GM18507 (cell line): ENCODE data around the gene SLC39A11.

Experiments used
- DNase-seq: peaks from one replicate; pipeline ENCODE4 v3.0.0; 2011; ENCODE audit warnings: low read depth; ENCODE audit not compliant: insufficient read length; ENCODE audit errors: extremely low spot score
- FAIRE-seq: peaks from 2 replicates; lab custom pipeline; 2011; peaks lifted over from hg19 to GRCh38; lab: Jason Lieb, UNC

SLC39A11 gene

DNA sequence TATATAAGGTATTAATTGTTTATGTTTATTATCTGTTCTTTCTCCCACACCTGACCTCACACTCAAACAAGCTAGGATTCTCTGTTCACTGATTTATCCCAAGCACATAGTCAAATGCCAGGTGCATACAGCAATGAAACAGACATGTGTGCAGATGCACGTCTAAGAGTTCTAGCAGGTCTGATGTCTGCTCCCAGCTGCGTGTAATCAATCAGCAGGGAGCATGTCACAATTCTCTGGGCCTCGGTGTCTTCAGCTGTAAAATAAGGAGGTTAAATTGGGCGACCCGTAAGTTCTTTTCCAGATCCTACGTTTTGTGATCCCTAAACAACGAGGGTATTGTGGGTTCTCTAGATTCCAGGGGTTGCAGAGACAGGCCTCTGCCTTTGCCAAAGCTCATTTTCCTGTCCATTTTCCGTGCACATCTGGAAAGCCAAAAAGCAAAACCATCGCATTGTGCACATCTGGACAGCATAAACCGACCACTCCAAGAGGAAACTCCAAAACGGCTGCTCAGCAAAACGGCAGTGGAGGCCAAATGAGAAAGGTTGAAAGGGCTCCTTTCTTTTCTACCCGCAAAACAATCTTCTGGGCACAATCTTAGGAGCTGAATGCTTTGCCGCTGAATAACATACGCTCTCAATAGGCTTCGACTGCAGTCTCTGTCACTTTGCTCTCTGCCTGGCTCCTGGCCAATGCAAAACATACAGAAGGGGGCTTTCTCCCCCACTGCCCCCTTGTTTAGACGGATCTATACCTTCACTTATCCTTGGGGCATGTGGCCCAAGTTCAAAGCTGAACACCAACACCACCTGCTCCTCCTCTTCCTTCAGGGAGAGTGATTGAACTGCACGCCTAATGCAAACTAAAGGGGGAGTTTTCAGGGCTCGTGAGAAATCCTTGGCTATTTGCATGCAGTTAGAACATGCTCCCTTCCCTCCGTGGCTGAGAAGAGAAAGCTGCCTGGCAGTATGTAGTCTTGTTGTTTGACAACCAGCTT is 426.3 kb downstream of the SLC39A11 start:
- DNase-seq (no peak), FAIRE-seq (no peak)

GRCh38 chr17:72662827-72663190 is 429.7 kb downstream of the SLC39A11 start:
- DNase-seq, result no peak
- no peak for FAIRE-seq

DNA sequence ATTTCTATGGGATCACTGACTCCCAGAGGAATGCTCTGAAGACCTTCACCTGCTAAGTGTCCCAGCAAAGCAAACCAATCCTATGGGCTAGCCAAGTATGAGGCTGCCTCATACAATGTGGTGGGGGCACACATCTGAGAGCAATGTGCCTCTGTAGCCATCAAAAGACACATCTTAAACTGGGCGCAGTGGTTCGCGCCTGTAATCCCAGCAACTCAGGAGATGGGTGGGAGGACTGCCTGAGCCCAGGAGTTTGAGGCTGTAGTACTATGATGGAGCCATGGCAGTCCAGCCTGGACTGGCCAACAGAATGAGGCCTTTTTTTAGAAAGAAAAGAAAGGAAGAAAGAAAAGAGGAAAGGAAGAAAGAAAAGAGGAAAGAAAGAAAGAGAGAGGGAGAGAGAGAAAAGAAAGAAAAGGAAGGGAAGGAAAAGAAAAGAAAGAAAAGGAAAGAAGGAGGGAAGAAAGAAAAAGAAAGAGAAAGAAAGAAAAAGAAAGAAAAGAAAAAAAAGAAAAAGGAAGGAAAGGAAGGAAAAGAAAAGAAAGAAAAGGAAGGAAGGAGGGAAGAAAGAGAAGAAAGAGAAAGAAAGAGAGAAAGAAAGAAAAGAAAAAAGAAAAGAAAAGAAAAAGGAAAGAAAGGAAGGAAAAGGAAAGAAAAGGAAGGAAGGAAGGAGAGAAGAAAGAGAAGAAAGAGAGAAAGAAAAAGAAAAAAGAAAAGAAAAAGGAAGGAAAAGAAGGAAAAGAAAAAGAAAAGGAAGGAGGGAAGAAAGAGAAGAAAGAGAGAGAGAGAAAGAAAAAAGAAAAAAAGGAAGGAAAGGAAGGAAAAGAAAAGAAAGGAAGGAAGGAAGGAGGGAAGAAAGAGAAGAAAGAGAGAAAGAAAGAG is 430.3 kb downstream of the SLC39A11 start:
- FAIRE-seq (no peak), DNase-seq (no peak)

DNA sequence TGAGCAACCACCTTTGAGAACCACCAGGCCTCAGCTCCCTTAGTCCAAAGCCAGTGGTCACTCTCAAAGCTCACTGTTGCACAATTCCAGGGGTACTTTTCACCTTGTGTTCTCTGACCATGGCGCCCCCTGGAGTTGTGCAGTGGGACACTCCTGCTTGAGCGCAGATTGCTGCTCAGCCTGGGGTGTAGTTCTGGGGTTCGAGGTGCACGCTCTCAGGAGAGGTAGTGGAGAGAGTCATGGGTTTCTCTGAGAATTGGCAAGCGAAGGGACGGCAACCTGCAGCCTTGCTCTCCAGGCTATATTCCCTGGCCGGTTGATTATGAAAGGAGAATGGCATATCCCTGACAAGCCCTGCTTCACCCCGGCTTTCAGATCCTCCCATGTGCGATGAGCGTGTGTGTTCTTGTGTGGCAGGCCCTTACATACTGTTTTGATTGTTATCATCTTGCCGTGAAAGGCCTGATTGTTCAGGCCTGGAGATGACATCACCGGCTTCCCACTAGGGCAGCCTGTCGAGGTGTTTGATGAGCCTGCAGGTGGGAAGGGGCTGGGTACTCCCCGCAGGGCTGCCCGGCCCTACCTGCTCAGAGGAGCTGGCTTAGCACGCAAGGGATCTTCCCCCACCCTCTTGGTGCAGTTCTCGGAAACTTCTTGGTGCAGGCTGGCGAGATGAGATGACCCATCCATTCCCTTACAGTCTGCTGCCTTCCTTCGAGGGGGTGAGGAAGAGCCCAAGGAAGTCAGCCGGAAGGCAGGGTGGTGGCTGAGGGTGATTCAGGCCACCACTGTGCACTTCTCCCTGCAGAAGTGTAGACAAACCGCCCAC is 431.2 kb downstream of the SLC39A11 start:
- FAIRE-seq (no peak), DNase-seq (no peak)

DNA sequence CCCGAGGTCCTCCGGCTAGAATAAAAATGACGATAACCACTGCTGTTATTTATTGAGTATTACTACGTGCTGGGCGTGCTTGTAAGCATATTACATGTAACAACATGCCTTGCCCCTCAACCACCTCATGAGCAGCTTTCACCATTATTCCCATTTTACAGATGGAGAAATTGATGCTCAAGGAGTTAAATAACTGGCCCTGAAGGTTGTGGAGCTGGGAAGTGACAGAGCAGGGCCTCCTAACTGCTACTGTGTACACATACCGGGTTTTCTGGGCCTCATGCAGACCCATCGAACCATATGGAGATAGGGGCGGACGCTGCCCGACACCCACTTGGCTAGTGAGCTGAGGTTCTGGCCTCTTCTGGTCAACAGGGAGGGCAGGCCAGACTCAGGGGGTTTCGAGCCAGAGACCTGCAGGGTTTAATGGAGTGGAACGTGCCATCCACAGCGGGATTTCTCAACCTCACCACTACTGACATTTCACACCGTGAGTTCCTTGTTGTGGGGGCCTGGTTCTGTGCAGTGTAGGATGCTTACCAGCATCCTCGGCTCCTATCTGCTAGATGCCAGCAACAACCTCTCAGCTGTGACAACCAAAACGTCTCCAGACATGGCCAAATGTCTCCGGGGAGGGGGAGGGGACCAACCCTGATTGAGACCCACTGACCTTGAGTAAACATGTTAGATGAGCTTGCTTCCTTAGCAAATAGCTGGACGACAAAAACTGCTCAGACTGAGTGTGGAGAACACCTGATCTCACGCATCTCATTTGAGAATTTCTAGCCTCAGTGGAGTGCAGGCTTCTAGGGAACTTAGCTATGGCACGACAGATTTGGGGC is 432.0 kb downstream of the SLC39A11 start:
- FAIRE-seq (no peak), DNase-seq (no peak)

DNA sequence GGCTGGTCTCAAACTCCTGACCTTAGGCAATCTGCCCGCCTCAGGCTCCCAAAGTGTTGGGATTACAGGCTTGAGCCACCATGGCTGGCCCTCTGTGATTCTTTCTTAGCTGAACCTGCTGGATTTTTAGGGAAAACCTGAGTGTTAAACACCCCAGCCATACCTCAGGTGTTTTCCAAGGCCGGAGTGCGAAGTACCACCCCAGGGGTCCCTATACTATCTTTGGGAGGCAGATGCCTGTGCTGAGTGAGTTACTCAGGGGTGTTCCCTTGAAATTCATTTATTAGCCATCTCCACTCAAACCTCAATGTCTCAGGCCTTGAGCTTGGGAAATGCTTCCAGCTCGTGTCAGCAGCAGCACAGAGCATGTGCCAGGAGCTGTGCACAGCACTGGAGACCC is 432.7 kb downstream of the SLC39A11 start:
- DNase-seq (no peak), FAIRE-seq (no peak)

DNA sequence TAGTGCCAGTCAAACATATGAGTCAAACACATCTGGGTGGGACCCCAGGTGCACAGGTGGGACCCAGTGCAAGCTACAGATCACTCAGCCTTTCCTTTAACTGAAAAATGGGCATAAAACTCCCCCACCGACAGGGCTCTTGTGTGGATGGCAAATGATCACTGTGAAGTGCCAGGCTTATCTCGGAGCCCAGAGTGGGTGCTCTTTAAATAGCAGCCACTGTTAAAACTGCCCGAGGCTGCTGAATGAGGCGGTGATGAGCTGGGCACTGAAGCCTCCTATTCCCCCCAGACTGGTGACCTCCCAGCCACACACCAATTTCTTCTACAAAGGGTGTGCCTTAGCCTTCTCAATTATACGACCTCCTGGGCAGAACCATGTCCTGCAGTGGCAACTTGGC is 433.8 kb downstream of the SLC39A11 start:
- no peak for FAIRE-seq
- DNase-seq, result no peak

DNA sequence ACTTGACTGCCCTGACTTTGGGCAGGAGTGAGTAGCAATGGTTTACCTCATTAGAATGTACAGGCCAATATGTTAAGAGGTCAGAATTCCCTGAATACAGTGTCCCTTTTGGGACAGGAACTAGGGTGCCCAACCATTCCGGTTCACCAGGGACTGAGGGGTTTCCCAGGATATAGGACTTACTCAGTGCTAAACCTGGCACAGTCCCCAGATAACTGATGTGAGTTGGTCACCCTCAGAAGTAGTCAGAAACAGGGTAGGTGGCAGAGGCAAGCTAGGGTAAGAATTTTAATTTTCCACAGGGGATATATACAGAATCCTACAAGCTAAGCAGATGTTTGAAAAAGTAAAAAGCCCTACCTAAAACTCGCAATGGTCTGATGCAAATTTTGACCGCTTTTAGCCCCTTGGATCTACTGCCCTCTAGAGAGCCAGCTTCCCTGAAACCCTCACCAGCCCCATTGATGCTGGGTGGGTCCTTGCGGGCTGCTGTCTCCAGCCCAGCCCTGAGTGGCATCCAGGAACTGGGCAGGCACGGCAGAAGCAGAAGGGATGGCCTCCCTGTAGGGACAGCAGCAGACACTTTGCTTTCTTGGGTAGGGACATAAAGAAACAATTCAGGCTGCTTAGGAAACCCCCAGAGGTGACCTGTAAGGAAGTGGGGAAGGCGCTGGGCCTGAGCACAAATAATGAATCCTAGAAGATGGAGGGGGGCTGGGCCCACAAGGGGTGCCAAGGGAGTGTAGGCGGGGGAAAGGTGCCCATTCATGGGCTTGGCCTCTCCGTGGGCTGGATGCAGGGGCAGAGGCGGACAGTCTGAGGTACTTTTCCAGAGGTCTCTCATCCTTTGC is 434.8 kb downstream of the SLC39A11 start:
- FAIRE-seq (no peak), DNase-seq (no peak)

- no peak for FAIRE-seq
- no peak for DNase-seq
Measured at GRCh38 chr17:72656130-72656763, 436.2 kb downstream of the SLC39A11 start.

GRCh38 chr17:72654706-72655105 is 437.8 kb downstream of the SLC39A11 start:
- FAIRE-seq, result no peak

GRCh38 chr17:72651988-72652387 is 440.5 kb downstream of the SLC39A11 start:
- no peak for FAIRE-seq
- no peak for DNase-seq

More at GRCh38 chr17:72654706-72655105, 437.8 kb downstream of the SLC39A11 start:
- DNase-seq, result no peak

DNA sequence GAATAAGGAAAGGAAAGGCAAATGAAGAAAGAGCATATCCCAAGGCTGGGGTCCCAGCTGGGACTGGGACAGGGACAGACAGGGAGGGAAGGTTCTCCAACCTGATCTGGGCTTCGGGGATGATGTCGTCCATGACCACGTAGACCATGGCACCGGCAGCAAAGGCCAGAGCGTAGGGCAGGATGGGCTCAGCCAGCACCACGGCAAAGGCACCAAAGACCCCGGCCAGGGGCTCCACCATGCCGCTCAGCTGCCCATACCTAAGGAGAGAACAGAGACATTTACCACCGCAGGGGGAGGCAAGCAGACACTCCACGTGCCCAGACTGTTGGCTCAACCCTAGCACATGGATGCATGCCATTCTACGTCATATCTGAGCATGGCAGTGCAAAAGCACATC is 443.8 kb downstream of the SLC39A11 start:
- FAIRE-seq (no peak), DNase-seq (no peak)

- FAIRE-seq (no peak), DNase-seq (no peak)
Measured at GRCh38 chr17:72646176-72646575, 446.3 kb downstream of the SLC39A11 start.

GRCh38 chr17:72644492-72644891 is 448.0 kb downstream of the SLC39A11 start:
- DNase-seq, result no peak
- no peak for FAIRE-seq

- no peak for FAIRE-seq
Measured at GRCh38 chr17:72643575-72644216, 448.8 kb downstream of the SLC39A11 start.

GRCh38 chr17:72642720-72643119 is 449.8 kb downstream of the SLC39A11 start:
- no peak for FAIRE-seq

More at GRCh38 chr17:72643575-72644216, 448.8 kb downstream of the SLC39A11 start:
- no peak for DNase-seq

More at GRCh38 chr17:72642720-72643119, 449.8 kb downstream of the SLC39A11 start:
- no peak for DNase-seq
